ENCODE results near the gene EN1.

The EN1 gene

GRCh38 chr2:118807668-118808428, 39.6 kb downstream of the EN1 start:
- Mint-ChIP-seq H3K9me3 (no peaks in the 10 kb centered on the region), H3K4me1 (peaks cover 1% of the 10 kb centered on the region), H3K36me3 (ENCODE audit: low read depth) (no peaks in the 10 kb centered on the region), H3K4me3 (no peak overlapping the region), H3K27me3 (peaks cover 54% of the 10 kb centered on the region), H3K27ac (no peak overlapping the region)
- DNase-seq (no peak), ATAC-seq (no peak)

- no peaks in the 10 kb centered on the region for H3K36me3 Mint-ChIP-seq (ENCODE audit: low read depth)
- no peak for ATAC-seq
- peaks cover 49% of the 10 kb centered on the region for H3K27me3 Mint-ChIP-seq
- H3K4me1 Mint-ChIP-seq = peaks cover 1% of the 10 kb centered on the region
- DNase-seq = no peak
- H3K9me3 Mint-ChIP-seq = no peaks in the 10 kb centered on the region
- no peak overlapping the region for H3K27ac Mint-ChIP-seq
- H3K4me3 Mint-ChIP-seq = no peak overlapping the region
These were observed 40.4 kb downstream of the EN1 start for GRCh38 chr2:118806797-118807667.

DNA sequence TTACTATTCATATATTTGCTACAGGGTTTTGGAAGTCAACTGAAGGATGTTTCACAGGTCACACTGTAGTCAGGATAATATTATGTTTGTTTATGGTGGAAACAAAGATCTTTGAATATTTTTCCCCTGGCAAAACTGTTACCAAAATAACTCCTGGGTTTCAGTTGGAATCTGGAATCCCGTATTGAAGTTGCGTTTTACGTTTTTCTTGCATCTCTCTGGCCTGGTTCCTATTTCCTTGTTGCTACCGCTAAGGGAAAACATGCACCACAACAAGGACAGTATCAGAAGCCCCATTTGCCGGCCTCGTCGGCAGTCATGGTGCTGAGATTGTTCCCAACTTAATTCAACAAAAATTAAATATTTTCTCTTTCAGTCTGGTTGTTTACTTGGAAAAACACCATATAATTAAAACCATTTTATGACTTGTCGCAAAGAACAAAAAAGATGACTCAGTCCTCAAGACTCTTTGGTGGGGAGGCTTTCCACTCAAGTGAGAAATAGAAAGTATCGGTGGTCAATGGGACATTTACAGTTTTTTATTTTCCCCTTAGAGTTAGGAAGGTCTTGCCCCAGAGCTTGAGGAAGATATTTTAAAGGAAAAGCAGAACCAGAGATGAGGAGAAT, 42.3 kb downstream of the EN1 start:
- no peak overlapping the region for H3K4me3 Mint-ChIP-seq
- no peaks in the 10 kb centered on the region for H3K36me3 Mint-ChIP-seq (ENCODE audit: low read depth)
- H3K27ac Mint-ChIP-seq = no peak overlapping the region
- H3K4me1 Mint-ChIP-seq = peaks cover 1% of the 10 kb centered on the region
- H3K9me3 Mint-ChIP-seq = no peaks in the 10 kb centered on the region
- peaks cover 41% of the 10 kb centered on the region for H3K27me3 Mint-ChIP-seq
- DNase-seq (no peak), ATAC-seq (no peak)

GRCh38 chr2:118803012-118803411, 44.4 kb downstream of the EN1 start:
- Mint-ChIP-seq H3K27me3 (peaks cover 34% of the 10 kb centered on the region), H3K27ac (no peak overlapping the region)
- no peak for DNase-seq

GRCh38 chr2:118801151-118801550, 46.3 kb downstream of the EN1 start:
- Mint-ChIP-seq H3K27me3 (peaks cover 28% of the 10 kb centered on the region), H3K4me1 (no peaks in the 10 kb centered on the region), H3K27ac (no peak overlapping the region), H3K4me3 (no peak overlapping the region), H3K36me3 (ENCODE audit: low read depth) (no peaks in the 10 kb centered on the region), H3K9me3 (no peaks in the 10 kb centered on the region)
- no peak for ATAC-seq
- no peak for DNase-seq

More at GRCh38 chr2:118803012-118803411, 44.4 kb downstream of the EN1 start:
- Mint-ChIP-seq H3K4me3 (no peak overlapping the region), H3K4me1 (peaks cover under 1% of the 10 kb centered on the region), H3K9me3 (no peaks in the 10 kb centered on the region), H3K36me3 (ENCODE audit: low read depth) (no peaks in the 10 kb centered on the region)
- ATAC-seq = no peak

DNA sequence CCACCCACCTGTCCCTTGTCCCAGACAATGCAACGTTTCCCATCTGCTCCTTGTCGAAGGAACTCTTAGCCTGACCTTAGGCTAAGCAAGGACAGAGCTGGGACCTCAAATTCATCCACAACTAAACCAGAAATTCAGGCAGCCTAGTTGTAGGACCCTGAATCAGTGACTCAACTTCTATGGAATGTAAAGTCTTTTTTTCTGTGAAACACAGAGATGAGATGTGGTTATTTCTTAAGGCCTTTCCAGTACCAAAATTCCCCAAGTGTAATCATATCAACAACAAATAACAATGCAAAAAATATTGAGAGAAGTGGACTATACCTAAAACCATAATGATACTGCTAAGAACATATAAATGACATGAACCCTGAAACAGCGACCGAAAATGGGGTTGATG, 46.7 kb downstream of the EN1 start:
- no peak for ATAC-seq
- Mint-ChIP-seq H3K4me1 (no peaks in the 10 kb centered on the region), H3K9me3 (no peaks in the 10 kb centered on the region)

DNA sequence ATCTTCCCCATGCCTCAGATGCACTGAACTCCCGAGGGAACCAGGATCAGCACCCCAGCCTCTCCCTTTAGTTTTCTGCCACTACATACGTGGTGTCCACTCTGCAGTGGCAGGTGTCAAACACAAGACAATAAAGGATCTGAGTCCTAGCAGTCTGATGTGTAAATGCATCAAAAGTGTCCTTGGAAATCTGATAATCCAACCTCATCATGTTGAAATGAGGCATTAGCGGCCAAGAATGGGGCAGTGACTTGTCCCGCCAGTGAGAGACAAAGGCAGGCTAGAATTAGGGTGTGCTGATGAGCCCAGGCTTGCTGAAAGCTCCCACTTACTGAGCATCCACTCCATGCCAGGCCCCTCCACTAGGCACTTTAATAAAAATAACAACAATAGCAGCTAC, 52.9 kb downstream of the EN1 start:
- ATAC-seq = no peak
- Mint-ChIP-seq H3K4me1 (no peaks in the 10 kb centered on the region), H3K36me3 (ENCODE audit: low read depth) (no peaks in the 10 kb centered on the region), H3K27ac (no peak overlapping the region), H3K4me3 (no peak overlapping the region), H3K27me3 (peaks cover 23% of the 10 kb centered on the region), H3K9me3 (no peaks in the 10 kb centered on the region)
- DNase-seq = no peak

More for the DNA sequence above, 46.7 kb downstream of the EN1 start:
- DNase-seq = no peak
- peaks cover 28% of the 10 kb centered on the region for H3K27me3 Mint-ChIP-seq
- no peak overlapping the region for H3K4me3 Mint-ChIP-seq
- no peaks in the 10 kb centered on the region for H3K36me3 Mint-ChIP-seq (ENCODE audit: low read depth)
- no peak overlapping the region for H3K27ac Mint-ChIP-seq
